Sigmoid colon (tissue), 7 donors: ENCODE results near the gene ATF6B. TPM values are rescaled to one million over a fixed set of nuclear protein-coding genes. Genes with fewer than 3 reads are reported as not detected.
"Not testable (repeated sequence)": the region's sequence is repeated elsewhere in the genome, so short reads cannot be mapped to it uniquely, and the experiment has no call there.

Source experiments
- DNase-seq: peaks from one replicate; pipeline ENCODE4 v3.0.0-alpha.2; 2019
- H3K27ac ChIP-seq, 4 donors: fragments of 200-600 bp; sonication (generic); one replicate each; pipeline ENCODE4 v1.5.1; 2016 to 2019; ENCODE audit warnings: mild to moderate bottlenecking in 1 of 4
- H3K27me3 ChIP-seq, 3 donors: fragments of 200-600 bp; sonication (generic); one replicate each; pipeline ENCODE4 v1.5.1; 2019; ENCODE audit warnings: mild to moderate bottlenecking in 1 of 3
- H3K36me3 ChIP-seq, 4 donors: fragments of 200-600 bp; sonication (generic); one replicate each; pipeline ENCODE4 v1.5.1; 2016 to 2019
- H3K4me1 ChIP-seq, 4 donors: fragments of 200-600 bp; sonication (generic); one replicate each; pipeline ENCODE4 v1.5.1; 2017 to 2019
- H3K4me3 ChIP-seq, 4 donors: fragments of 200-600 bp; sonication (generic); one replicate each; pipeline ENCODE4 v1.5.1; 2017 to 2019; ENCODE audit warnings: mild to moderate bottlenecking in 2 of 4, moderate library complexity in 1 of 4
- H3K9me3 ChIP-seq, 4 donors: fragments of 200-600 bp in 3 of 4; sonication (generic) in 3 of 4; one replicate each; pipeline versions ENCODE4 v1.5.1 to v1.6.1; 2013 to 2019
- EP300 ChIP-seq, 4 donors: sonication (generic); formaldehyde crosslinking; IDR thresholded peaks; one replicate each; pipeline ENCODE4 v1.6.1; 2017; ENCODE audit warnings: antibody characterized with exemption in 4 of 4
- POLR2A ChIP-seq, 2 donors: fragments of 450-650 bp; IDR thresholded peaks; one replicate each; pipeline ENCODE4 v1.6.1; 2016; ENCODE audit warnings: antibody characterized with exemption in 2 of 2, mild to moderate bottlenecking in 2 of 2, moderate library complexity in 2 of 2
- POLR2AphosphoS5 ChIP-seq, 4 donors: sonication (generic); formaldehyde crosslinking; IDR thresholded peaks; one replicate each; pipeline ENCODE4 v1.6.1; 2017; ENCODE audit warnings: antibody characterized with exemption in 4 of 4
- WGBS, 2 donors: extraction: QIAGEN DNeasy Blood & Tissue Kit; methylation state at CpG; one replicate each; pipeline ENCODE4 v1.1.7; 2013; 5-methylcytosine and 5-hydroxymethylcytosine counted together
- intact Hi-C: fragments of 100-400 bp; cut with DNase I; formaldehyde crosslinking; loops from one replicate; pipeline ENCODE4 v1.15.1; 2023
- polyA plus RNA-seq, 3 donors: library from polyadenylated mRNA; stranded (reverse); fragments of 200-250 nt; gene quantifications; one replicate each; pipeline ENCODE4 v1.2.3, GENCODE V29; 2013
- small RNA-seq, 3 donors: library from RNA; depleted of rRNA; stranded (forward); fragments of <200 nt; gene quantifications; one replicate each; pipeline ENCODE3, GENCODE V24; 2016
- total RNA-seq, 4 donors: library from RNA; depleted of rRNA; stranded (reverse); fragments of >200 nt; gene quantifications; one replicate each; pipeline ENCODE4 v1.1.0, GENCODE V29; 2016
- TF ChIP-seq, protein P1 (sequence below), 4 experiments: fragments of 450-650 bp in 3 of 4; fragments of 200-600 bp in 1 of 4; IDR thresholded peaks; one replicate each; pipeline ENCODE4 v1.5.1; 2016 to 2019; ENCODE audit warnings: antibody characterized with exemption in 4 of 4, mild to moderate bottlenecking in 3 of 4, moderate library complexity in 2 of 4
- donor health status: healthy with polysubstance abuse.
- donor health status: Bipolar disorder and iron deficiency.
- donor health status: healthy.

The ATF6B gene
- total and polyA plus RNA-seq, 7 donors: 10.9 to 93.6 (median 24.6) TPM

DNA sequence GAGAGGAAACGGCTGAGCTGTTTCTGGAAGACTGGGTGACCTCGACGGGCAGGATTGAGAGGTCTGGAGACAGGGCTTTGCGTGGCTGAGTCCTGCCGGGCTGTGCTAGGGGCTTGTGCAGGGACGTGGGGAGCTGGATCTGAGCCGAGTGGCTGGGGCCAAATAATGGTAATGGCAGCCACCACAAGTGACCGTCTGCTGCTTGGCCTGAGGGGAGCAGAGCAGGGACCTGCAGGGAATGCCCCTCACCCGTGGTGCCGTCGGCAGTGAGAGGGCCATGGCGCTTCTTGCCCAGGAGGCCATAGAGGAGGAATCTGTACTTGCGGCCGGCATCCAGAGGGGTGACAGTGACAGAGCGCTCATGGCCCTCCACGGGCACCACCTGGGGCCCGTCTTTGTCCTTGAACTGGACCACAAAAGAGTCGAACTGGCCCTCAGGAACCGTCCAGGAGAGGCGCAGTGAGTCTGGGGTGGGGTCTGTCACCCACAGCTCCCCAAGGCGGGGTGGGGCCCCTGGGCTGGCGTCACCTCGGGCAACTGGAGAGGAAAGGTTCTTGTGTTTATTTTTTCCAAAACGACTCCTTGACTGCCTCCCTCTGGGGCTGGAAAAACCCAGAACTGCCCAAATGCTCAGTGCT lies 58.0 kb downstream of the ATF6B start:
- H3K4me3 ChIP-seq: no peak overlapping the region
- WGBS, 2 donors: 83 to 84% methylated on average over 24 of the region's 24 CpGs
- no peak for DNase-seq
- H3K9me3 ChIP-seq: no peaks in the 10 kb centered on the region
- intact Hi-C loops: no loop called here
- H3K4me1 ChIP-seq: no peaks in the 10 kb centered on the region
- H3K27ac ChIP-seq: peak overlapping the region; percentile 40 to 75 (median 61)
- H3K36me3 ChIP-seq: peaks cover 0 to 28% (median 0%) of the 10 kb centered on the region in 4 donors
- no peaks in the 10 kb centered on the region for H3K27me3 ChIP-seq
- TF ChIP-seq, protein P1, sequence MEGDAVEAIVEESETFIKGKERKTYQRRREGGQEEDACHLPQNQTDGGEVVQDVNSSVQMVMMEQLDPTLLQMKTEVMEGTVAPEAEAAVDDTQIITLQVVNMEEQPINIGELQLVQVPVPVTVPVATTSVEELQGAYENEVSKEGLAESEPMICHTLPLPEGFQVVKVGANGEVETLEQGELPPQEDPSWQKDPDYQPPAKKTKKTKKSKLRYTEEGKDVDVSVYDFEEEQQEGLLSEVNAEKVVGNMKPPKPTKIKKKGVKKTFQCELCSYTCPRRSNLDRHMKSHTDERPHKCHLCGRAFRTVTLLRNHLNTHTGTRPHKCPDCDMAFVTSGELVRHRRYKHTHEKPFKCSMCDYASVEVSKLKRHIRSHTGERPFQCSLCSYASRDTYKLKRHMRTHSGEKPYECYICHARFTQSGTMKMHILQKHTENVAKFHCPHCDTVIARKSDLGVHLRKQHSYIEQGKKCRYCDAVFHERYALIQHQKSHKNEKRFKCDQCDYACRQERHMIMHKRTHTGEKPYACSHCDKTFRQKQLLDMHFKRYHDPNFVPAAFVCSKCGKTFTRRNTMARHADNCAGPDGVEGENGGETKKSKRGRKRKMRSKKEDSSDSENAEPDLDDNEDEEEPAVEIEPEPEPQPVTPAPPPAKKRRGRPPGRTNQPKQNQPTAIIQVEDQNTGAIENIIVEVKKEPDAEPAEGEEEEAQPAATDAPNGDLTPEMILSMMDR (IDR thresholded peaks at IDR 0.05): no peak
- TF ChIP-seq POLR2AphosphoS5 (IDR thresholded peaks at IDR 0.05) (no peak), POLR2A (IDR thresholded peaks at IDR 0.05) (no peak), EP300 (IDR thresholded peaks at IDR 0.05) (no peak)

DNA sequence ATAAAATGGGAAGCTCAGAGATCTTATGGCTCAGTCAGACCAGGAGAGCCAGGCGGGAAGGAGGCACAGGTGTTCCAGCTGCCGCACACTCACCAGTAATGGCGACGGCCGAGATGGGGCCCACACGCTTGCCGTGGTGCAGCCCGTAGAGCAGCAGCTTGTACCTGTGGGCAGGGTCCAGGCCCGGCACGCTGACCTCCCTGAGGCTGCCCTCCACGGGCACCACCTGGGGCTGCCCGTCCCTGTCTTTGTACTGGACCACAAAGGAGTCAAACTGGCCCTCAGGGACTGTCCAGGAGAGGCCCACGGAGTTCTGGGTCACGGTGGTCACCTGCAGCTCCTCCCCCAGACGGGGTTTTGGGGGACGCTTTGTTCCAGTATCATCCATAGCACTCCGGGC lies 58.6 kb downstream of the ATF6B start:
- Histone ChIP-seq H3K4me1 (no peaks in the 10 kb centered on the region), H3K36me3 (peaks cover 0 to 32% (median 0%) of the 10 kb centered on the region in 4 donors), H3K4me3 (no peak overlapping the region), H3K9me3 (no peaks in the 10 kb centered on the region), H3K27ac (peak overlapping the region in 1 of 4 donors; percentile 58), H3K27me3 (no peaks in the 10 kb centered on the region)
- intact Hi-C loops: no loop called here
- DNase-seq: no peak
- 90 to 93% methylated on average over 17 of the region's 17 CpGs for WGBS, 2 donors
- TF ChIP-seq POLR2AphosphoS5 (IDR thresholded peaks at IDR 0.05): no peak
- TF ChIP-seq POLR2A (IDR thresholded peaks at IDR 0.05): no peak
- no peak for TF ChIP-seq EP300 (IDR thresholded peaks at IDR 0.05)
- TF ChIP-seq, protein P1 (IDR thresholded peaks at IDR 0.05): no peak

DNA sequence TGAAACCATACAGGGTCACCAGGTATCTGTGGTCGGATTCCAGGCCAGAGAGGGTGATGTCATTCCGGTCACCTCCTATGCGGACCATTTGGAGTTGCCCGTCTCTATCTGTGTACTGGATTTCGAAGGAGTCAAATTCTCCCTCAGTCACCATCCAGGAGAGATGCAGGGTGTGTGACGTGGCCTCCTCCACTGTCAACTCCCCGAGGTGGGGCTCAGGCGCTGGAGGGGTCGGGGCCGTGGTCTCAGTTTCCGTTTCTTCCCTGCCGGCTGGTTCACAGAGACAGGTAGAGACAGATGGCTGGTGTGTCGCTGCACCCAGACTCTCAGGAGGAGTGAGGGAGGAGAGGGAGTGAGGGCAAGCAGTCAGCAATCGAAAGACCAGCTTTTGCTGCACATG lies 59.2 kb downstream of the ATF6B start:
- Histone ChIP-seq H3K36me3 (peaks cover 0 to 31% (median 0%) of the 10 kb centered on the region in 4 donors), H3K4me3 (no peak overlapping the region), H3K27ac (no peak overlapping the region), H3K9me3 (no peaks in the 10 kb centered on the region), H3K27me3 (no peaks in the 10 kb centered on the region), H3K4me1 (no peaks in the 10 kb centered on the region)
- intact Hi-C loops: no loop called here
- WGBS, 2 donors: 90 to 92% methylated on average over 14 of the region's 14 CpGs
- DNase-seq: no peak
- TF ChIP-seq POLR2A (IDR thresholded peaks at IDR 0.05) (no peak), EP300 (IDR thresholded peaks at IDR 0.05) (no peak), POLR2AphosphoS5 (IDR thresholded peaks at IDR 0.05) (no peak)
- TF ChIP-seq, protein P1 (IDR thresholded peaks at IDR 0.05): no peak

DNA sequence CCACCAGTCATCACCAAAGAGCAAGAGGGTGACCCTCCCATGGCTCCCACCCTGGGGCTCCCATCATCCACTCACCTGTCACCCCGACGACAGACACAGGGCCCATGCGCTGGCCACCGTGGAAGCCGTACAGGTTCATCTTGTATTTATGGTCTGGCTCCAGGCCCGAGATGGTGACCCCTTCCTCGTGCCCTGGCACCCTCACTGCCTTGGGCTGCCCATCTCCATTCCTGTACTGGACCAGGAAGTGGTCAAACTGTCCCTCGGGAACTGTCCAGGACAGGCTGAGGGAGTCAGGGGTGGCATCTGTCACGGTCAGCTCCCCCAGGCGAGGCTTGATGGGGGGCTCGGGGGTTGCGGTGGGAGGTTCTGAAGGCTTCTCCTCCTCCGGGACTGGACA lies 59.7 kb downstream of the ATF6B start:
- DNase-seq, intact Hi-C loops, H3K27me3 ChIP-seq, H3K27ac ChIP-seq, H3K4me1 ChIP-seq, H3K4me3 ChIP-seq, H3K9me3 ChIP-seq: not testable (repeated sequence)
- peaks cover 0 to 26% (median 0%) of the 10 kb centered on the region in 4 donors for H3K36me3 ChIP-seq
- 93 to 94% methylated on average over 13 of the region's 13 CpGs for WGBS, 2 donors

DNA sequence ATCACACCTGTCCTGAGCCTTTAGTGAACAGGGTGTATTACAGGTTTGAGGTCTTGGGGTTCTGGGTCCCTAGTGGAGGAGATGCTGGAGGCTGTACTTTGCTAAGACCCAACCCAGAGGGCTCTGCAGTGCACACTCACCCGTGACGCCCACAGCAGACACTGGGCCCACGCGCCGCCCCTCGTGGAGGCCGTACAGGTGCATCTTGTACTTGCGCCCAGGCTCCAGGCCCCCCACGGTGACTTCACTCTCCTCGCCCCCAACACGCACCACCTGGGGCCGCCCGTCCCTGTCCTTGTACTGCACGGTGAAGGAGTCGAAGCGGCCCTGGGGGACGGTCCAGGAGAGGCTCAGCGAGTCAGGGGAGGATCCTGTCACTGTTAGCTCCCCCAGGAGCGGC lies 60.5 kb downstream of the ATF6B start:
- intact Hi-C loops, H3K9me3 ChIP-seq: not testable (repeated sequence)

More for the DNA sequence above, 60.5 kb downstream of the ATF6B start:
- not testable (repeated sequence) for H3K4me3 ChIP-seq, DNase-seq, H3K27ac ChIP-seq, H3K4me1 ChIP-seq, H3K27me3 ChIP-seq
- H3K36me3 ChIP-seq: peaks cover 0 to 18% (median 0%) of the 10 kb centered on the region in 4 donors
- WGBS, 2 donors: 95 to 97% methylated on average over 19 of the region's 19 CpGs

Small RNAs within 50 kb of the gene (small RNA-seq; reads per million reads assigned to genes)
- gene RNA5SP206: 0 reads per million in 3 donors

Other genes starting within 250 kb of the ATF6B start
- gene SLC44A4, start 249.2 kb downstream of the ATF6B start, total RNA-seq: 1 to 10 TPM in 2 of 4 donors, not detected in 2; 1.4 to 8.0 TPM
- gene SLC44A4, start 249.2 kb downstream of the ATF6B start, polyA plus RNA-seq: 100 to 1,000 TPM in 2 of 3 donors, 10 to 100 TPM in 1; 78.1 to 252 (median 106) TPM
- 10 to 100 TPM; 31.3 to 34.3 (median 33.8) TPM for gene EHMT2, start 230.5 kb downstream of the ATF6B start, total RNA-seq
- gene EHMT2, start 230.5 kb downstream of the ATF6B start, polyA plus RNA-seq: 10 to 100 TPM; 11.8 to 45.0 (median 17.4) TPM
- 1 to 10 TPM in 3 of 4 donors, under 1 TPM in 1; 0.83 to 2.1 (median 1.1) TPM for gene ZBTB12, start 226.2 kb downstream of the ATF6B start, total RNA-seq
- 1 to 10 TPM in 2 of 3 donors, under 1 TPM in 1; 0.92 to 4.3 (median 1.2) TPM for gene ZBTB12, start 226.2 kb downstream of the ATF6B start, polyA plus RNA-seq
- gene C2, start 200.5 kb downstream of the ATF6B start, total RNA-seq: 10 to 100 TPM in 3 of 4 donors, 1 to 10 TPM in 1; 4.9 to 17.7 (median 13.6) TPM
- 10 to 100 TPM; 10.2 to 39.2 (median 23.1) TPM for gene C2, start 200.5 kb downstream of the ATF6B start, polyA plus RNA-seq
- 10 to 100 TPM; 14.3 to 40.0 (median 28.7) TPM for gene CFB, start 182.2 kb downstream of the ATF6B start, total RNA-seq
- 100 to 1,000 TPM in 1 of 3 donors, 1 to 10 TPM in 2; 3.6 to 118 (median 9.5) TPM for gene CFB, start 182.2 kb downstream of the ATF6B start, polyA plus RNA-seq
- gene NELFE, start 169.3 kb downstream of the ATF6B start, total RNA-seq: 10 to 100 TPM; 60.1 to 96.9 (median 75.8) TPM
- 10 to 100 TPM; 52.5 to 73.5 (median 58.9) TPM for gene NELFE, start 169.3 kb downstream of the ATF6B start, polyA plus RNA-seq
- 10 to 100 TPM; 22.1 to 73.4 (median 33.4) TPM for gene SKIC2, start 169.1 kb downstream of the ATF6B start, total RNA-seq
- 10 to 100 TPM; 25.0 to 68.2 (median 30.6) TPM for gene SKIC2, start 169.1 kb downstream of the ATF6B start, polyA plus RNA-seq
- 10 to 100 TPM; 11.4 to 22.7 (median 18.3) TPM for gene DXO, start 156.1 kb downstream of the ATF6B start, total RNA-seq
- gene DXO, start 156.1 kb downstream of the ATF6B start, polyA plus RNA-seq: 10 to 100 TPM in 1 of 3 donors, 1 to 10 TPM in 2; 8.4 to 17.3 (median 9.9) TPM
- gene C4A, start 146.2 kb downstream of the ATF6B start, total RNA-seq: 100 to 1,000 TPM in 3 of 4 donors, 10 to 100 TPM in 1; 46.7 to 254 (median 179) TPM
- gene C4A, start 146.2 kb downstream of the ATF6B start, polyA plus RNA-seq: 10 to 100 TPM in 1 of 3 donors, 1 to 10 TPM in 2; 2.3 to 63.4 (median 3.0) TPM
- 100 to 1,000 TPM in 2 of 4 donors, 10 to 100 TPM in 2; 74.2 to 291 (median 155) TPM for gene C4B, start 113.5 kb downstream of the ATF6B start, total RNA-seq
- 10 to 100 TPM in 1 of 3 donors, 1 to 10 TPM in 2; 3.2 to 64.7 (median 4.2) TPM for gene C4B, start 113.5 kb downstream of the ATF6B start, polyA plus RNA-seq
- gene CYP21A2, start 89.8 kb downstream of the ATF6B start, total RNA-seq: 1 to 10 TPM; 1.1 to 4.9 (median 3.2) TPM
- gene CYP21A2, start 89.8 kb downstream of the ATF6B start, polyA plus RNA-seq: 1 to 10 TPM in 1 of 3 donors, under 1 TPM in 1, not detected in 1; 0.57 to 1.2 TPM
- 100 to 1,000 TPM in 3 of 4 donors, 10 to 100 TPM in 1; 66.0 to 224 (median 116) TPM for gene TNXB, start 18.9 kb downstream of the ATF6B start, total RNA-seq
- gene TNXB, start 18.9 kb downstream of the ATF6B start, polyA plus RNA-seq: 10 to 100 TPM in 1 of 3 donors, 1 to 10 TPM in 2; 1.4 to 16.4 (median 7.2) TPM
- gene FKBPL, start 2.0 kb upstream of the ATF6B start, total RNA-seq: 1 to 10 TPM; 2.1 to 5.5 (median 4.2) TPM
- gene FKBPL, start 2.0 kb upstream of the ATF6B start, polyA plus RNA-seq: 10 to 100 TPM in 1 of 3 donors, 1 to 10 TPM in 2; 4.9 to 10.4 (median 6.0) TPM
- gene PRRT1, start 23.7 kb upstream of the ATF6B start, total RNA-seq: 1 to 10 TPM; 1.8 to 6.1 (median 3.1) TPM
- gene PRRT1, start 23.7 kb upstream of the ATF6B start, polyA plus RNA-seq: 1 to 10 TPM in 2 of 3 donors, under 1 TPM in 1; 0.46 to 3.3 (median 1.8) TPM
- 100 to 1,000 TPM in 2 of 4 donors, 10 to 100 TPM in 2; 15.5 to 126 (median 62.7) TPM for gene PPT2, start 25.9 kb upstream of the ATF6B start, total RNA-seq
- gene PPT2, start 25.9 kb upstream of the ATF6B start, polyA plus RNA-seq: 10 to 100 TPM in 1 of 3 donors, 1 to 10 TPM in 2; 3.0 to 13.0 (median 5.4) TPM
- 10 to 100 TPM in 3 of 4 donors, 1 to 10 TPM in 1; 8.1 to 24.4 (median 14.3) TPM for gene EGFL8, start 36.3 kb upstream of the ATF6B start, total RNA-seq
- 10 to 100 TPM in 2 of 3 donors, 1 to 10 TPM in 1; 2.3 to 15.1 (median 13.8) TPM for gene EGFL8, start 36.3 kb upstream of the ATF6B start, polyA plus RNA-seq
- 10 to 100 TPM; 32.4 to 45.7 (median 36.5) TPM for gene AGPAT1, start 47.8 kb upstream of the ATF6B start, total RNA-seq
- gene AGPAT1, start 47.8 kb upstream of the ATF6B start, polyA plus RNA-seq: 10 to 100 TPM; 36.6 to 54.2 (median 37.9) TPM
- gene RNF5, start 50.2 kb upstream of the ATF6B start, total RNA-seq: 100 to 1,000 TPM in 2 of 4 donors, 10 to 100 TPM in 2; 61.5 to 118 (median 95.1) TPM
- 100 to 1,000 TPM in 2 of 3 donors, 10 to 100 TPM in 1; 95.2 to 220 (median 189) TPM for gene RNF5, start 50.2 kb upstream of the ATF6B start, polyA plus RNA-seq
- gene AGER, start 56.0 kb upstream of the ATF6B start, total RNA-seq: 1 to 10 TPM; 1.9 to 8.9 (median 5.3) TPM
- 10 to 100 TPM in 1 of 3 donors, 1 to 10 TPM in 1, not detected in 1; 2.4 to 10.6 TPM for gene AGER, start 56.0 kb upstream of the ATF6B start, polyA plus RNA-seq
- gene PBX2, start 62.0 kb upstream of the ATF6B start, total RNA-seq: 10 to 100 TPM; 53.6 to 67.7 (median 57.0) TPM
- gene PBX2, start 62.0 kb upstream of the ATF6B start, polyA plus RNA-seq: 10 to 100 TPM; 16.6 to 55.2 (median 19.8) TPM
- gene GPSM3, start 64.4 kb upstream of the ATF6B start, total RNA-seq: 10 to 100 TPM in 3 of 4 donors, 1 to 10 TPM in 1; 5.0 to 13.3 (median 10.4) TPM
- 10 to 100 TPM; 15.5 to 56.2 (median 15.6) TPM for gene GPSM3, start 64.4 kb upstream of the ATF6B start, polyA plus RNA-seq
- 10 to 100 TPM in 1 of 4 donors, 1 to 10 TPM in 3; 5.4 to 23.0 (median 6.3) TPM for gene NOTCH4, start 95.8 kb upstream of the ATF6B start, total RNA-seq
- gene NOTCH4, start 95.8 kb upstream of the ATF6B start, polyA plus RNA-seq: 1 to 10 TPM; 1.2 to 9.9 (median 1.8) TPM
- not detected for gene TSBP1, start 243.7 kb upstream of the ATF6B start, total RNA-seq
- not detected for gene TSBP1, start 243.7 kb upstream of the ATF6B start, polyA plus RNA-seq